A549 treated with CpdA at 1 μM for 4 hours (cell line): ENCODE data around the gene UGT2B11. TPM values are rescaled to one million over a fixed set of nuclear protein-coding genes. Genes with fewer than 3 reads are reported as not detected.

Experiments
- total RNA-seq: library from RNA; stranded (reverse); fragments of 200-300 nt; extraction: Qiagen RNA extraction; gene quantifications from 5 replicates; pipeline ENCODE4 v1.2.3, GENCODE V29; 2022; ENCODE audit warnings: low read depth

The UGT2B11 gene
- 0.03 to 0.06 TPM in 2 of 5 replicates, not detected in the others for total RNA-seq

DNA sequence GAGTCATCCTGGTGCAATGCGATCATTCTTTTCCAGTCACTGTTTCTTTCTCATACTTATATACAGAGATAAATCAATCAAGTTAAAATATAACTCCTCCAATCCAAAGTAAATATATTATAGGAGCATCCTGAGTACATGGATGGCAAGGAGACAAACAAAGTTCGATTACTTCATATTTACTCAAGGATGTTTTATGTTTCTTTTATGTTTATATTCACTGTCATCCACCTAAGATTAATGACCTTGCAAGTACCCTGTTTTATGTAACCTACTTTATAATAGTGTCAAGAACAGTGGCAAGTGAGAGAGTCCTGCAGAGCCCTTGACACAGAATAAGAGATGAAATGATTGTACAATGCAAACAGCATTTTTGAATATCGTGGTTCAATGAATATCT is at the start of gene UGT2B11:
Gene UGT2B11 (minus strand): TSS at position 33 of the 400 bp plus-strand sequence. CDS start 26 bp downstream, at position 7.

Other genes starting within 250 kb of the UGT2B11 start
- 0.12 to 0.34 TPM (median 0.18 TPM) in 5 replicates for gene UGT2B7, start 118.3 kb downstream of the UGT2B11 start, total RNA-seq
- gene UGT2B28, start 65.7 kb upstream of the UGT2B11 start, total RNA-seq = not detected in 5 replicates